Cortex of kidney (tissue), 1 donor: Measurements from ENCODE around the gene FERMT1.

Source experiments
- DNase-seq: peaks from one replicate; lab custom pipeline; 2025; lab: John Stamatoyannopoulos, UW

FERMT1 gene, protein sequence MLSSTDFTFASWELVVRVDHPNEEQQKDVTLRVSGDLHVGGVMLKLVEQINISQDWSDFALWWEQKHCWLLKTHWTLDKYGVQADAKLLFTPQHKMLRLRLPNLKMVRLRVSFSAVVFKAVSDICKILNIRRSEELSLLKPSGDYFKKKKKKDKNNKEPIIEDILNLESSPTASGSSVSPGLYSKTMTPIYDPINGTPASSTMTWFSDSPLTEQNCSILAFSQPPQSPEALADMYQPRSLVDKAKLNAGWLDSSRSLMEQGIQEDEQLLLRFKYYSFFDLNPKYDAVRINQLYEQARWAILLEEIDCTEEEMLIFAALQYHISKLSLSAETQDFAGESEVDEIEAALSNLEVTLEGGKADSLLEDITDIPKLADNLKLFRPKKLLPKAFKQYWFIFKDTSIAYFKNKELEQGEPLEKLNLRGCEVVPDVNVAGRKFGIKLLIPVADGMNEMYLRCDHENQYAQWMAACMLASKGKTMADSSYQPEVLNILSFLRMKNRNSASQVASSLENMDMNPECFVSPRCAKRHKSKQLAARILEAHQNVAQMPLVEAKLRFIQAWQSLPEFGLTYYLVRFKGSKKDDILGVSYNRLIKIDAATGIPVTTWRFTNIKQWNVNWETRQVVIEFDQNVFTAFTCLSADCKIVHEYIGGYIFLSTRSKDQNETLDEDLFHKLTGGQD

GRCh38 chr20:6122873-6123648 is at the start of gene FERMT1:
Gene FERMT1 (minus strand): TSS chr20:6123030. CDS start chr20:6119554, 3,476 bp downstream.
- no peak for DNase-seq

DNA sequence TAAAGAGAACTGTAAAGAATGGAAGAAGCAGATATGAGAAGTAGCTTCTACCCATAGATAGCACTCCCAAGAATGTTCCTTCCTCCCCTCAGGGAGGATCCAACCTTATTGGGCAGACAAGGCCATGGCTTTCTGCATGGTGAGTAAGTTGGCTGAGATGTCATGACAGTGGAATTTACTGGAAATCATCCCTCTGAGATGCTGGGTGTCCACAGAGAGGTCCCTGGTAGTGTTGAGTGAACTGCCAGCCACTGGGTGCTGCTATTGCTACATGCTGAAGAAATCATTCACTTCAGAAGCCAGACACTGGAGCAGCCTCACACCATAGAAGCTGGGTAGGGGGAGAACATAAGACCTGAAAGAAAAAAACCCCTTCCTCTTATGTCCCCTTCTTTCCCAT is 46.4 kb upstream of the FERMT1 start:
- no peak for DNase-seq

DNA sequence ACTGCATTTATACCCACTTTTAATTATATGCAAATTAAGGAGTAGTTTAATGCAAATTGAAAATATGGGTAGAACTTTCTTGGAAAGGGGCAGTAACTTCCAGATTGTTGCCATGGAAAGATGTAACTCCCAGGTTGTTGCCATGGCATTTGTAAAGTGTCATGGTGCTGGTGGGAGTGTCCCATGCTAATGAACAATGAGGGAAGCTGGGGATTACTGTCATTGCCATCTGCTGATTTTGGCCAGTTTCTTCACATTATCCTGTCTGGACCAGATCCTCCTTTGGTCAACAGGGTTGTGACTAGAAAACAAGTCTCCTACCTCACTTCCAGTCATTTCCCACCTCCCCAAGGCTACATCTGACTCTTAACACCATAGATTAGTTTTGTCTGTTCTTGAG is 45.4 kb upstream of the FERMT1 start:
- DNase-seq = no peak

DNA sequence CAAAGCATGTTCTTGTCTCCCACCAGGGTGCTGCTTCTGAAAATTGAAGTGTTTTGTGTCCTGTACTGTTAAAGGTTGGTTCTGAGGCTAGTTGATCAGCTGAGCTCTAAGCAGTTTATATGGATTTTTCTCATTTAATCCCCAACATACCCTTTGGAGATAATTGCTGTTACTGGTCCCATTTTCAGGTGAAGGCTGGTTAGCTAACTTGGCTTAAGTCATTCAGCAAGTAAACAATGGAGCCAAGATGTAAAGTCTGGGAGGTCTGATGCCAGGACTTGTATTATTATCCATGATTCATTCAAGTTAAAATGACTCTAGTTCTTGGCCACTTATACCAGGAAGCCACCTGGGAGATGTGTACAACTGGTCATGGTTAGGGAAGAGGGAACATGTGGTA is 42.5 kb upstream of the FERMT1 start:
- DNase-seq = no peak

GRCh38 chr20:6164421-6165341 is 41.9 kb upstream of the FERMT1 start:
- no peak for DNase-seq

DNA sequence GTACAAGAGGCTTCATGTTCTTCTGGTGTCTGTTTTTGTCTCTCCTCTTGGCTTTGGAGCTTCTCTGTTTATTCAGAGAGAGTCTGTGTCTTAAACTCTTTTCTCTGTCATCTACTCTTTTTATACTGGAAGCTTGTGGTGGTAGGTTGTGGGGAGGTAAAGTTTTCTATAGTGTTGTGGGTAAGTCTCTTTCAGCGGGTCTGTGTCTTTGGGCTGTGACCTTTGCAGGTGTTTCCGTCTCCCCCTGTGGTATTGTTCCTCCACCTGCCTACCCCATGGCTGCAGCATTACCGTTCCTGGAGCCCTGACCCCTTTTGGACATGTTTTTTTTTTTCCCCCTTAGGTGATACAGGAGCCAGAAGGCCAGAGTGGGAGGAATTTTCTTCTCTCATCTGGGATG is 37.9 kb upstream of the FERMT1 start:
- no peak for DNase-seq

- no peak for DNase-seq
Measured at GRCh38 chr20:6157345-6157744, 34.5 kb upstream of the FERMT1 start.

- no peak for DNase-seq
Measured at GRCh38 chr20:6152777-6153176, 29.9 kb upstream of the FERMT1 start.

- no peak for DNase-seq
Measured at GRCh38 chr20:6148073-6148472, 25.2 kb upstream of the FERMT1 start.

DNA sequence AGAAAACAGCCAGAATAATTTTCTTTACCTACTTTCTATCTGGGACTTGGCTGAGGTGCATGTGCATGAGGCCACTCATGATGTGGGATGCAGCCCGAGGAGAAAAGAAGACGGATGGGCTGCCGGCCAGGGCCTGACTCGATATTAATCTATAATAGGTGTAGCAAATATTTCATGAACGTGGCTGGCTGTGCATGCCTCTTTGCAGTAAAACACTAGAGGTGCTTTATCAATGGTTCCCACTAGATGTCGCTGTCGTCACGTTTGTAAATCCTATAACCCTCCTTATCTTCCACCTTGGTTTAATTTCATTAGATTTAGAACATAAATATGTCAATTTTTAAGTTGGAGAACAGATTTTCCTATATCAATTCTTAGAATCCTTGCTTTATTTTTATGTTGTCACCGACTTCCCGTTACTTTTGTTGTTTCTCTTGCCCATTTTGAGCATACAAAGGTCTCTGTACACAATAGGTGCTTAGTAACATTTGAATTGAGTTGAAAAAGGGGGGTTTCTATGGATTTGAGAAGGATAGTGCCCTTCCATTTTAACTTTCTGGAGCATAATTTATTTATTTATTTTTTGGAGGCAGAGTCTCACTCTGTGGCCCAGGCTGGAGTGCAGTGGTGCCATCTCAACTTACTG is 19.6 kb upstream of the FERMT1 start:
- no peak for DNase-seq

GRCh38 chr20:6140947-6141346 is 18.1 kb upstream of the FERMT1 start:
- no peak for DNase-seq

DNA sequence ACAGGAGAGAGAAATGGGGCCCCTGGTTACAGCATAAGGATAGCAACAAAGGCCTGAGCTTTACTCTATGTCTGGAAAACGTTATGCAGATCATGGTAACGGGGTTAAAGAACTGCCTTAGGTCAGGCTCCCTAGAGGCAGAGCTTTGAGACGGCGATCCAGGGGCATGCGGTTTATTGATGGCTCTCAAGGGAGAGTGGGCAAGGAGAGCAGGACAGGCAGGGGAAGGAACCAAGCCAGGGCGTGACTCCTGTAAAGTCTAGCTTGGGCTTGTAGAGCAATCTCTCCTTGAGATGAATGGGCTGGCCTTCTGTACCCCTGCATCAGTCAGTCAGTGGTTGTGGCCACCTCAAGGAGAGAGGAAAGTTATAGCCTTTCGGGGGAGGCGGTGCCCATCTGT is 12.5 kb upstream of the FERMT1 start:
- no peak for DNase-seq

- DNase-seq = no peak
Measured at GRCh38 chr20:6134592-6134991, 11.8 kb upstream of the FERMT1 start.

DNA sequence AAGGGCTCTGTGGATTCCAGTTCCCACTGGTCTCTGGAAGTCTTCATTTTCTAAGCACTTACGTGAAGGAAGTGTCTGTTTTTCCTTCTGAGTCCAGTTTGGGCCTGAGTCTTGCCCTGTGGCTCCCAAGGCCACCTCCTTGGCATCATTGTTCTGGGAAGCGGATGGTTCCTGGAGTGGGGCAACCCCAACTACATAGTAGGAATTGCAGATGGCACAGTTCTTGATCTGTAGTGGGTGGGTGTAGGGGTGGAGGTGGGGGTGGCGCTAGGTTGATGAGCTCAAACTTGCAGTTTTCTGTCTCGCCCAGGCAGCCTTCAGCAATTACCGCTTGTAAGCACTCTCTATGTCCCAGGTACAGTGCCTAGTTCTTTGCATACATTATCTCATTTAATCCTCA is 7.2 kb upstream of the FERMT1 start:
- DNase-seq = no peak

DNA sequence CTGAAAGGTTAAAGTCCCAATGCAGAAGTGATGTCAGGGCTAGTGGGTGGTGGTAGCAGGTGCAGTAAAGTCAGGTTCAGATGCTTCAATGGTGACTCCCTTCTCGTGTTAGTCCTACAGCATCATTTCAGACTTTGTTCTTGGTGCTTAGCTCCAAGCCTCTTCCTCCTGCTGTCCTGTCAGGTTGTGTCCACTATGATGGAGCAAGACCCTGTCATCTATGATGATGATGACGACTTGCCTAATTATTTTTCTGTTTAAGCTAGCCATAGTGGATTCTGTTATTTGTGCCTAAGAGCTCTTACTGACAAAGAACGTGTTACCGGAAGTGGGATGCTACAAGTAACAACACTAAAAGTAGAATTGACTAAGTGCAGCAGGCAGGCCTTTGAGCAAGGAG is 5.0 kb upstream of the FERMT1 start:
- DNase-seq = no peak

GRCh38 chr20:6126846-6127245 is 4.0 kb upstream of the FERMT1 start:
- no peak for DNase-seq

DNA sequence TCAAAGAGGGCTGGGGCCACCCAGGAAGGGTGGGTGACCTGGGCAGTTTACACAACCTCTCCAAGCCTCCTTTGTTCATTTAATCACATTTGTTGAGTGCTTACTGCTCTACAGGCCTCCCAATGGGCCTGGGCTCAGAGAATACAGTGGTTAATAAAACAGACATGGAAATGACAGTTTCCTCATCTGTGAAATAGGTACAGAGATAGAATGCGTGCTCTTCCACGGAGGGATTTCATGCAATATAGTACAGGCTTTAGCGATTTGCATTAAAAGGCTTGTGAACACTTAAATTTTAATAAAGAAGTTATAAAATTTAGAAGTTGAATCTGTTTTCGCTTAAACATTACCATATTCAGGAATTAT is 802 bp upstream of the FERMT1 start:
- no peak for DNase-seq

- no peak for DNase-seq
Measured at GRCh38 chr20:6122111-6122872, 538 bp downstream of the FERMT1 start.

DNA sequence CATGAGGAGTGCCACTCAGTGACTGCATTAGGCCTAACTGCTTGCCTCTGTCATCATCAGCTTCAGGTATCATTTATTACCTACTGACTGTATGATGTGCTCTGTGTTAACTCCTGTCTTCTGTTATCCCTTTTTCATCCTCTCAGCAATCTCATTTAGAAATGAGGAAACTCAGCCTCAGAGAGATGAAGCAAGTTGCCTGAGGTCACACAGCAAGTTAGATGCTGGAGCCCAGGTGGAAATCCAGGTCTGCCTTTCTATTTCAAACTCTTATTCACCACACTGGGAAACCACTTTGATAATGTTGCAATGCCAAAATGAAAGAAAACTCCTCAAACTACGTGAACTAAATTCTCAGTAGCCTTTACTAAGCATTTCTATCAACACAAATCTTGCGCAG is 1.3 kb downstream of the FERMT1 start:
- no peak for DNase-seq

DNA sequence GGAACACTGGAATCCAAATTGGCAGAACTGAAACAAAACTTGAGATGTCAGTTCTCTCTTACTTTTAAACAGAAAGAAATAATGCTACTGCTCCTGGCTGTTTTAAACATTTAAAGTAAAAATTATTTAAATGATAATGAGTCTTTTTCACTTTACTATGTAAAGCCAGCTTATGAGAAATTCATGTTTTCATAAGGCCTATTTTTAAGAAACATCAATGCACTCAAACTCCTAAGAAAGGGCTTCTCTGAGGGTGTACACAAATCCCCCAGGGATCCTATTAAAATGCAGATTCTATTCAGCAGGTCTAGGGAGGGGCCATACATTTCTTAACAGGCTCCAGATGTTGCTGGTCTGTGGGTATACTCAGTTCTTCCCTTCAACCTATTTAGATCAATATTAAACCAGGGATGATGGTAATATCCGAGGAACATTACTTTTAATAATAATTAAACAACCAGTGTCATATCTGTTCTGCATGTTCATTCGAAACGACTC is 2.3 kb downstream of the FERMT1 start:
- no peak for DNase-seq
